Liver (tissue), 9 donors: ENCODE data around the gene ARFGAP2. TPM values are rescaled to one million over a fixed set of nuclear protein-coding genes. Genes with fewer than 3 reads are reported as not detected.

Experiments
- DNase-seq: peaks from one replicate; pipeline ENCODE4 v3.0.0-alpha.2; 2017; ENCODE audit warnings: low spot score
- H3K27ac ChIP-seq, 2 donors: one replicate each; pipeline ENCODE4 v1.7.0; 2013; ENCODE audit warnings: inconsistent platforms in 2 of 2, low read length in 2 of 2, control low read depth in 1 of 2, low read depth in 1 of 2, mild to moderate bottlenecking in 1 of 2
- H3K27me3 ChIP-seq, 4 donors: one replicate each; pipeline versions ENCODE4 v1.6.1 to v1.7.0; 2013; ENCODE audit warnings: low read length in 3 of 4, inconsistent platforms in 1 of 4, mild to moderate bottlenecking in 1 of 4, moderate library complexity in 1 of 4; ENCODE audit not compliant: control insufficient read depth in 4 of 4, insufficient read depth in 4 of 4
- H3K36me3 ChIP-seq, 4 donors: one replicate each; pipeline versions ENCODE4 v1.6.1 to v1.7.0; 2013; ENCODE audit warnings: low read length in 3 of 4, mild to moderate bottlenecking in 3 of 4, low read depth in 1 of 4, moderate library complexity in 1 of 4; ENCODE audit not compliant: control insufficient read depth in 4 of 4, insufficient read depth in 3 of 4
- H3K4me1 ChIP-seq, 4 donors: one replicate each; pipeline versions ENCODE4 v1.6.1 to v1.7.0; 2013; ENCODE audit warnings: low read length in 3 of 4, mild to moderate bottlenecking in 3 of 4, moderate library complexity in 1 of 4; ENCODE audit not compliant: control insufficient read depth in 4 of 4, insufficient read depth in 4 of 4
- H3K4me3 ChIP-seq, 3 donors: one replicate each; pipeline versions ENCODE4 v1.6.1 to v1.7.0; 2013; ENCODE audit warnings: low read length in 3 of 3, control low read depth in 1 of 3, low read depth in 1 of 3, mild to moderate bottlenecking in 1 of 3
- H3K9ac ChIP-seq, 2 donors: one replicate each; pipeline ENCODE4 v1.7.0; 2013; ENCODE audit warnings: low read length in 2 of 2, mild to moderate bottlenecking in 2 of 2, moderate library complexity in 2 of 2, control low read depth in 1 of 2, low read depth in 1 of 2
- H3K9me3 ChIP-seq, 4 donors: one replicate each; pipeline versions ENCODE4 v1.6.1 to v1.7.0; 2013; ENCODE audit warnings: low read length in 3 of 4; ENCODE audit not compliant: control insufficient read depth in 4 of 4
- EGR1 ChIP-seq, 2 donors: IDR thresholded peaks; 2 replicates each; pipeline ENCODE4 v1.6.1; 2016 to 2018; ENCODE audit warnings: antibody characterized with exemption in 2 of 2, low read depth in 2 of 2
- FOXA1 ChIP-seq: IDR thresholded peaks from 2 replicates; pipeline ENCODE4 v1.6.1; 2016; ENCODE audit warnings: antibody characterized with exemption
- FOXA2 ChIP-seq: IDR thresholded peaks from 2 replicates; pipeline ENCODE4 v1.6.1; 2016; ENCODE audit warnings: antibody characterized with exemption
- HNF4A ChIP-seq, 2 donors: conservative IDR thresholded peaks; 2 replicates each; pipeline ENCODE4 v1.6.1; 2016; ENCODE audit warnings: antibody characterized with exemption in 2 of 2, mild to moderate bottlenecking in 2 of 2
- MAX ChIP-seq: IDR thresholded peaks from 2 replicates; pipeline ENCODE4 v1.6.1; 2016; ENCODE audit warnings: antibody characterized with exemption
- NR2F2 ChIP-seq: IDR thresholded peaks from 2 replicates; pipeline ENCODE4 v1.6.1; 2016; ENCODE audit warnings: antibody characterized with exemption
- RAD21 ChIP-seq, 2 donors: IDR thresholded peaks; 2 replicates each; pipeline ENCODE4 v1.6.1; 2016; ENCODE audit warnings: antibody characterized with exemption in 2 of 2, mild to moderate bottlenecking in 2 of 2
- RXRA ChIP-seq, 2 donors: IDR thresholded peaks; 2 replicates each; pipeline ENCODE4 v1.6.1; 2017 to 2018; ENCODE audit warnings: antibody characterized with exemption in 2 of 2, mild to moderate bottlenecking in 1 of 2
- SP1 ChIP-seq: IDR thresholded peaks from 2 replicates; pipeline ENCODE4 v1.6.1; 2018; ENCODE audit warnings: antibody characterized with exemption, mild to moderate bottlenecking
- TAF1 ChIP-seq: conservative IDR thresholded peaks from 2 replicates; pipeline ENCODE4 v1.6.1; 2016; ENCODE audit warnings: antibody characterized with exemption, mild to moderate bottlenecking
- YY1 ChIP-seq: IDR thresholded peaks from 2 replicates; pipeline ENCODE4 v1.6.1; 2016; ENCODE audit warnings: antibody characterized with exemption, mild to moderate bottlenecking
- ZBTB33 ChIP-seq: IDR thresholded peaks from 2 replicates; pipeline ENCODE4 v1.6.1; 2016; ENCODE audit warnings: antibody characterized with exemption
- WGBS: extraction: QIAGEN DNeasy Blood & Tissue Kit; methylation state at CpG from one replicate; pipeline ENCODE4 v1.1.7; 2013; 5-methylcytosine and 5-hydroxymethylcytosine counted together
- polyA plus RNA-seq, 2 donors: library from polyadenylated mRNA; stranded (reverse) in 1 of 2; unstranded in 1 of 2; fragments of 200-250 nt in 1 of 2; fragments of >200 nt in 1 of 2; fragmentation: Nextera tagmentation in 1 of 2; extraction: Ambion mirVana in 1 of 2; gene quantifications; one replicate each; pipeline versions ENCODE4 v1.2.1 to v1.2.3, GENCODE V29; 2013 to 2015
- total RNA-seq, 2 donors: library from RNA; depleted of rRNA; stranded (reverse); fragments of >200 nt; gene quantifications; one replicate each; pipeline ENCODE4 v1.2.3, GENCODE V29; 2014
- TF ChIP-seq, protein P1 (sequence below): fragments of 150-350 bp; IDR thresholded peaks from 2 replicates; pipeline ENCODE4 v1.5.1; 2017; ENCODE audit warnings: improper control_type of control experiment, low read depth, low read length; ENCODE audit not compliant: missing input control
- TF ChIP-seq, protein P2 (sequence below): IDR thresholded peaks from 2 replicates; pipeline ENCODE4 v1.6.1; 2016; ENCODE audit warnings: antibody characterized with exemption, mild to moderate bottlenecking
- donor health status: healthy.
- donor health status: healthy.
- donor health status: healthy.
- donor health status: healthy.
- donor health status: healthy.

ARFGAP2 gene
- total and polyA plus RNA-seq, 4 donors = 37.3 to 163 (median 53.0) TPM

GRCh38 chr11:47177229-47177845 lies 658 bp upstream of the ARFGAP2 start (continued):
- TF ChIP-seq, protein P1, sequence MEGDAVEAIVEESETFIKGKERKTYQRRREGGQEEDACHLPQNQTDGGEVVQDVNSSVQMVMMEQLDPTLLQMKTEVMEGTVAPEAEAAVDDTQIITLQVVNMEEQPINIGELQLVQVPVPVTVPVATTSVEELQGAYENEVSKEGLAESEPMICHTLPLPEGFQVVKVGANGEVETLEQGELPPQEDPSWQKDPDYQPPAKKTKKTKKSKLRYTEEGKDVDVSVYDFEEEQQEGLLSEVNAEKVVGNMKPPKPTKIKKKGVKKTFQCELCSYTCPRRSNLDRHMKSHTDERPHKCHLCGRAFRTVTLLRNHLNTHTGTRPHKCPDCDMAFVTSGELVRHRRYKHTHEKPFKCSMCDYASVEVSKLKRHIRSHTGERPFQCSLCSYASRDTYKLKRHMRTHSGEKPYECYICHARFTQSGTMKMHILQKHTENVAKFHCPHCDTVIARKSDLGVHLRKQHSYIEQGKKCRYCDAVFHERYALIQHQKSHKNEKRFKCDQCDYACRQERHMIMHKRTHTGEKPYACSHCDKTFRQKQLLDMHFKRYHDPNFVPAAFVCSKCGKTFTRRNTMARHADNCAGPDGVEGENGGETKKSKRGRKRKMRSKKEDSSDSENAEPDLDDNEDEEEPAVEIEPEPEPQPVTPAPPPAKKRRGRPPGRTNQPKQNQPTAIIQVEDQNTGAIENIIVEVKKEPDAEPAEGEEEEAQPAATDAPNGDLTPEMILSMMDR = peak; percentile 66
- peak; percentile 79 for TF ChIP-seq RAD21 (IDR thresholded peaks at IDR 0.05)

DNA sequence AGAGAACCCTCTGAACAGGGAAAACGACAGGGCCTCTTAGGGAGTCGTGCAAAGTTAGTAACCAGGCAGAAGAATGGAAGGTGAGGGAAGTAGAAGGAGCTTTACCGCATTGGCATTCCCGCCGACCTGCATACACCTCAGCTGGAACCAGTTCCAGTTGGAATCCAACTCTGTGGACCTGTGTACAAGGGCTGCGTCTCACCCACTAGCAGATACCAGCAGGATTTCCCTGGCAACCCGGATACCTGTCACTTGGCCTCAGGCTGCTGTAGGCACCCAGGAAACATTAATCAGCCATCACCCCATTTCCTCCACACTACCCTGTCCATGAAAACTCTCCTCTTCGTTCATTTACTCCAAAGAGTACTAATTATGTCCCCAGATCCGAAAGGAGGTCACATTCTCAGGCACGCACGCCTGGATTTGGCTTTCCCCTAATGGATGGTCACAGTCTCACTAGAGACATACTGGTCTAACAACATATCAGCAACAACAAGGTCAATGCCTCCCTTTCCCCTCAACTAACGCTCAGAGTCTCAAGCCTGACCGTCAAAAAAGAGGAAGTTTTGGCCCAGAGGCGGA lies 842 bp downstream of the ARFGAP2 start:
- peak; percentile 11 for TF ChIP-seq MAX
- no peak for TF ChIP-seq RXRA (IDR thresholded peaks at IDR 0.05)
- Histone ChIP-seq H3K4me3 (peak overlapping the region; percentile 80 to 92 (median 88)), H3K9me3 (no peaks in the 10 kb centered on the region), H3K36me3 (peaks cover 8 to 28% (median 22%) of the 10 kb centered on the region in 4 donors), H3K4me1 (peaks cover 14 to 77% (median 62%) of the 10 kb centered on the region in 4 donors), H3K27me3 (no peaks in the 10 kb centered on the region), H3K9ac (peak overlapping the region; percentile 57 to 97), H3K27ac (peak overlapping the region; percentile 92 to 99)
- peak; percentile 32 for DNase-seq
- WGBS = 16% methylated on average over 14 of the region's 14 CpGs

- Histone ChIP-seq H3K27ac (no peak overlapping the region), H3K27me3 (no peaks in the 10 kb centered on the region), H3K4me3 (no peak overlapping the region), H3K36me3 (peaks cover 19 to 48% (median 26%) of the 10 kb centered on the region in 4 donors), H3K9me3 (no peaks in the 10 kb centered on the region), H3K4me1 (peaks cover 8 to 54% (median 41%) of the 10 kb centered on the region in 4 donors), H3K9ac (no peak overlapping the region)
- no peak for DNase-seq
- WGBS = 50% methylated on average over 6 of the region's 6 CpGs
- no peak for TF ChIP-seq EGR1 (IDR thresholded peaks at IDR 0.05; ENCODE audit: low read depth in 2 of 2)
- TF ChIP-seq RXRA (IDR thresholded peaks at IDR 0.05) = peak; percentile 7 to 18
- peak; percentile 55 to 62 for TF ChIP-seq HNF4A (conservative IDR thresholded peaks at IDR 0.05)
- TF ChIP-seq RAD21 (IDR thresholded peaks at IDR 0.05) = peak in 1 of 2 donors; percentile 13
- peak; percentile 34 for TF ChIP-seq SP1
These were observed 3.8 kb downstream of the ARFGAP2 start for GRCh38 chr11:47172740-47173336.

DNA sequence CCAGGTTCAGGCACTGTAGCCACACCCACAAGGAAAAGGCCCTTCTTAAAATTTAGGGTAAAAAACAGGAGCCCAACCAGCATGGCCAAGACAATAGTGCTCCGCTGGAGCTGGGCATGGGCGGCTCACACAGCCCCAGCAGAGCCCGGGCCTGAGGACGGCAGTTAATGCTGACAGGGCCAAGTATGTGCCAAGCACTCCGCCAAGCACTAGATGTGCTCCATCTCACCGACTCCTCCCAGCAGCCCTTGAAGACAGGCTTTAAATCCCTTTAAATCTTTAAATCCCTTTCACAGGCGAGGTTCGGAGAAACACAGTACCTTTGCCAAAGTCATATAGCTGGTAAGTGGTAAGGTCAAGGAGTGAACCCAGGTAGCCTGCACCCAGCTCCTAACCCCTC lies 4.8 kb downstream of the ARFGAP2 start:
- Histone ChIP-seq H3K9me3 (no peaks in the 10 kb centered on the region), H3K4me1 (peaks cover 6 to 46% (median 35%) of the 10 kb centered on the region in 4 donors), H3K27ac (no peak overlapping the region), H3K36me3 (peaks cover 22 to 57% (median 36%) of the 10 kb centered on the region in 4 donors), H3K4me3 (no peak overlapping the region), H3K27me3 (no peaks in the 10 kb centered on the region), H3K9ac (no peak overlapping the region)
- no peak for DNase-seq
- 79% methylated on average over 8 of the region's 8 CpGs for WGBS
- no peak for TF ChIP-seq NR2F2
- TF ChIP-seq FOXA1 = no peak
- no peak for TF ChIP-seq ZBTB33
- TF ChIP-seq FOXA2 = no peak
- TF ChIP-seq TAF1 = no peak
- TF ChIP-seq YY1 = no peak
- TF ChIP-seq, protein P1 = no peak
- no peak for TF ChIP-seq SP1
- TF ChIP-seq, protein P2, sequence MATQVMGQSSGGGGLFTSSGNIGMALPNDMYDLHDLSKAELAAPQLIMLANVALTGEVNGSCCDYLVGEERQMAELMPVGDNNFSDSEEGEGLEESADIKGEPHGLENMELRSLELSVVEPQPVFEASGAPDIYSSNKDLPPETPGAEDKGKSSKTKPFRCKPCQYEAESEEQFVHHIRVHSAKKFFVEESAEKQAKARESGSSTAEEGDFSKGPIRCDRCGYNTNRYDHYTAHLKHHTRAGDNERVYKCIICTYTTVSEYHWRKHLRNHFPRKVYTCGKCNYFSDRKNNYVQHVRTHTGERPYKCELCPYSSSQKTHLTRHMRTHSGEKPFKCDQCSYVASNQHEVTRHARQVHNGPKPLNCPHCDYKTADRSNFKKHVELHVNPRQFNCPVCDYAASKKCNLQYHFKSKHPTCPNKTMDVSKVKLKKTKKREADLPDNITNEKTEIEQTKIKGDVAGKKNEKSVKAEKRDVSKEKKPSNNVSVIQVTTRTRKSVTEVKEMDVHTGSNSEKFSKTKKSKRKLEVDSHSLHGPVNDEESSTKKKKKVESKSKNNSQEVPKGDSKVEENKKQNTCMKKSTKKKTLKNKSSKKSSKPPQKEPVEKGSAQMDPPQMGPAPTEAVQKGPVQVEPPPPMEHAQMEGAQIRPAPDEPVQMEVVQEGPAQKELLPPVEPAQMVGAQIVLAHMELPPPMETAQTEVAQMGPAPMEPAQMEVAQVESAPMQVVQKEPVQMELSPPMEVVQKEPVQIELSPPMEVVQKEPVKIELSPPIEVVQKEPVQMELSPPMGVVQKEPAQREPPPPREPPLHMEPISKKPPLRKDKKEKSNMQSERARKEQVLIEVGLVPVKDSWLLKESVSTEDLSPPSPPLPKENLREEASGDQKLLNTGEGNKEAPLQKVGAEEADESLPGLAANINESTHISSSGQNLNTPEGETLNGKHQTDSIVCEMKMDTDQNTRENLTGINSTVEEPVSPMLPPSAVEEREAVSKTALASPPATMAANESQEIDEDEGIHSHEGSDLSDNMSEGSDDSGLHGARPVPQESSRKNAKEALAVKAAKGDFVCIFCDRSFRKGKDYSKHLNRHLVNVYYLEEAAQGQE = no peak
